IPS-NIHi11 (cell line): ENCODE results near the gene EPAS1.

Experiments
- DNase-seq: peaks from one replicate; pipeline ENCODE4 v3.0.0; 2012; ENCODE audit warnings: mixed read lengths, low spot score

The EPAS1 gene

DNA sequence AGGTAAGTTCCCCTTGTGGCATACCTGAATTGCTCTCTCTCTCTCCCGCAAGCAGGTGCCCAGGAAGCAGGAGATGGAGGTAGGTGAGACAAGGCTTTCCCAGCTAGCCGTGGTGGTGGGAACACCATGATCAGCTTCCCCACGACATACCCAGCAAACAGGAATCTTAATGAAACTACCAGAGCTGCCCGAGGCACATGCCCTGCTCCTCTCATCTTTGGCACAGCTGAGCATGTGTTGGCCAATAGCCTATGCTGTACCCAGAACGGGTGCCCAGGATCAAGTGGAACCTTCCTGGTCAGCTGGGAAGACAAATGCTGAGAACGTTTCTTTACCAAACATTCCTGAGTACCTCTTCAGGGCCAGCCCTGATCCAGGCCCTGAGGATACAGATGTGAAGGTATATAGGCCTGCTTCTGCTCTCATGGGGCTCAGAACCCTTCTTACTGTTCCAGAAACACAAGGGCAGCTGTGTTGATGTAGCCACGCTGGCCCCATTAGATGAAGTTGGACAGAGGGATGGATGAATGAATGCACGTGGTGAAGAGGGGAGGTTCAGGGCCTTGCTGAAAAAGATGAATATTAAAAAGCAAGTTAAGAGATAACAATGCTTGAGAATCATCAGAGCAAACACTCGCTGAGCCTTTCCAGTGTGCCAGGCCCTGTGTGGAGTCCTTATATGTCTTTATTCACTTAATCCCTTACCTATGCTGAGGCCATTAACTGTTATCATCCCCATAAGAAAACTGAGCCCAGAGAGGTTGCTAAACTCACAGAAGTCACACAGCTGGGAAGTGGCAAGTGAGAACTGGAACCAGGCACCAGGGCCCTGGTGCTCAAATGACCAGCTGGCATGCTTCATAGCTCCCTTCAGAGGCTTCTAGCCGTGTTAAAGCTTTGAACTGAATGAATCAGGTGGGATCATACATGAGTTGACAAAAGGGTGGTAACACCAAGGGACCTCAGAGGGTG is 113.4 kb downstream of the EPAS1 start:
- no peak for DNase-seq

DNA sequence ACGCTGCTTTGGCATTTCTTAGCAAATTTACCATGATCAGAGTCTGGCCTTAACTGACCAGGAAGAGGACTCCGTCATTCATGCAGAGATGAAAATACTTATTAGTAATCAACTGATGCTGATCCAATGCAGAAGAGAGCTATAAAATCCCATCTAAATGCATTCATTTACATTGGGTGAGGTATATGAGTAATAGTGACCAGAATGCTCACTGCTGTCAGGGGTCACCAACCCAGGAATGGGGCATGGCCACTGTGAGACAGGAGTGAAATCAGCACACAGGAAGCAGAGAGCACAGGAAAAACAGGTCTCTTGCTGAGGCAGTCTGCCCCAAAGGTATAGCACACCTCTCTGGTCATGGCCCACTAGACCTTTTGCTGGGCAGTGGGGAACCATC is 114.0 kb downstream of the EPAS1 start:
- no peak for DNase-seq

DNA sequence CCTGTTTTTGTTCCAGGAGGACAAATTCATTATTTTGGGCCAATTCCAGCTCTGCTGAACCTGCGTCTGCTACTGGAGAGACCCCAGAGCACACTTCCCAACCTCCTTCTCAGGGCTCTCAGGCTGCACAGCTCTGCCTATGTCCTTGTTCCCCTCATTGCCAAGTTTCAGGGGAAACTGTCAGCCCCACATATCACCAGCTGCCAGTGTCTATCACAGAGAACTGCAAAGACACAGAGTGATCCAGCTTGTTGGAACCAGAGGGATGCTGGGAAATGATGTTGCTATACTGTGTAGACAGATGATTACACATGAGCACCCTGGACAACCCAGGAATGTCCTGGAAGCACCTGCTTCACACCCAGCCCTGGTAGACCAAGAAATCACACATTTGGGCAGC is 114.8 kb downstream of the EPAS1 start:
- DNase-seq = no peak

DNA sequence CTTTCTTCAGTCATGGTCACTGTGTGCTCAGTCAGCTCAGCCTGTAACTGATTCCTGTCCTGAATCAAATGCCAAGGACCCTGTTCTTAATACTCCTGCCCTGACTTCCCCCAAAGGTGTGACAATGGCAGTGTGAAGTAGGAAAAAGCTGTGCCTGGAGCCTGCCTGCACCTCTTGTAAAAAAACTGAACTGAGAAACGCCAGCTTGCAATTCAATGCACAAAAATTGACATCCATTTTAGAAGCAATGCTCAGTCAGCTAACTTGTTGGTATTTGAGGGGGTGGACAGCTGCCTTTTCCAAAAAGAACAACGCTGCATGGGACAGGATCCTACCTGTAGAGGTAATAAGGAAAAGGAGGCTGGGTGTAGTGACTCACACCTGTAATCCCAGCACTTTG is 115.9 kb downstream of the EPAS1 start:
- DNase-seq = no peak

DNA sequence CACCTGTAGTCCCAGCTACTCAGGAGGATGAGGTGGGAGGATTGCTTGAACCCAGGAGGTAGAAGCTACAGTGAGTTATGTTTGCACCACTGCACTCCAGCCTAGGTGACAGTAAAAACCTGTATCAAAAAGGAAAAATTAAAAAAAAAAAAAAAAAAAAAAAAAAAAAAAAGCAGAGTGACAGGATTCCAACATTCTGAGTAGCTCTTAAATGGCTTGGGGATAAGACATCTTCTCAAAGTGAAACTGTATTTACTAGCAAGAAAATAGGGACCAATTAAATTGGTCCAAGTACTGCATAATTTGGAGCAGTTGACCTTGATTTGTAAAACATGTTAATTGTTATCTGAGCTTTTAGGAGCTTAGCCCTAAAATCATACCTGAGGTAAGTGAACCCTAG is 116.4 kb downstream of the EPAS1 start:
- no peak for DNase-seq

GRCh38 chr2:46414701-46415100 is 117.5 kb downstream of the EPAS1 start:
- no peak for DNase-seq

DNA sequence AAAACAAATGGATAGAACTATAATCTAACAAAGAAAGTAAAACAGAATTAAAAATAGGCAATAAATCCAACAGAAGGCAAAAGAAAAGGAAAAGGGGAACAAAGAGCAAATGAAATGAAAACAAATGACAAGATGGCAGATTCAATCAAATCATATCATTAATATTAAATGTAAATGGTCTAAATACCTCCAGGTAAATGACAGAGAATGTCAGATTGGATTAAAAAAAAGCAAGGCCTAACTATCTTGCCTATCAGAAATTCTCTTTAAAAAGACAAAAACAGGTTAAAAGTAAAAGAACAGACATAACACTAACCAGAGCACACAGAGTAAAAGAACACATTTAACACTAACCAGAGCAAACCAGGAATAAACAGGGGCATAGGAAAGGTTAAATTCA is 119.1 kb downstream of the EPAS1 start:
- no peak for DNase-seq

DNA sequence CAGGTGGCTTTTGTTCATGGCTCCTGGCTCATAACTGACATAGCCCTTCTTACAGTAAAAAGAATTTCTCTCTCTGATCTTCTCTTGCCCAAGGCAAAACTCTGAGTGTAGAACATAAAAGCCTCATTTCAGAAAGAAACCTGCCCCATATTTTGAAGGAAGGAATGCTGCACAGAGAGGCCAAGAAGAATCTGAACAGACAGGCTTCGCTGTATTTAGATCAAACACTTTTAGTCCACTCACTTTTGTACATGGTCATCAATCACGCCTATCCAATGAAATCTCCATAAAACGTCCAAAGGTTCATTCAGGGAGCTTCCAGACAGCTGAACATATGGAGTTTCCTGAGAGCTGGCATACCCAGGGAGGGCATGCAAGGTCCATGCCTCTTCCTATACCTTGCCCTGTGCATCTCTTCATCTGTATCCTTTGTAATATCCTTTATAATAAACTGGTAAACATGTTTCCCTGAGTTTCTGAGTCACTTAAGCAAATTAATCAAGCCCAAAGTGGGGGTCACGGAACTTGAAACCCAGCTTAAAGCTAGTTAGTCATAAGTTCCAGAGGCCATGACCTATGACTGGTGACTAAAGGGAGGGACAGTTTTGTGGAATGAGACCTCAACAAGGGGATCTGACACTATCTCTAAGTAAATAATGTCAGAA is 119.7 kb downstream of the EPAS1 start:
- DNase-seq = no peak

- DNase-seq = no peak
Observed at GRCh38 chr2:46420945-46421344, 123.7 kb downstream of the EPAS1 start.

GRCh38 chr2:46421361-46421760 is 124.2 kb downstream of the EPAS1 start:
- no peak for DNase-seq

DNA sequence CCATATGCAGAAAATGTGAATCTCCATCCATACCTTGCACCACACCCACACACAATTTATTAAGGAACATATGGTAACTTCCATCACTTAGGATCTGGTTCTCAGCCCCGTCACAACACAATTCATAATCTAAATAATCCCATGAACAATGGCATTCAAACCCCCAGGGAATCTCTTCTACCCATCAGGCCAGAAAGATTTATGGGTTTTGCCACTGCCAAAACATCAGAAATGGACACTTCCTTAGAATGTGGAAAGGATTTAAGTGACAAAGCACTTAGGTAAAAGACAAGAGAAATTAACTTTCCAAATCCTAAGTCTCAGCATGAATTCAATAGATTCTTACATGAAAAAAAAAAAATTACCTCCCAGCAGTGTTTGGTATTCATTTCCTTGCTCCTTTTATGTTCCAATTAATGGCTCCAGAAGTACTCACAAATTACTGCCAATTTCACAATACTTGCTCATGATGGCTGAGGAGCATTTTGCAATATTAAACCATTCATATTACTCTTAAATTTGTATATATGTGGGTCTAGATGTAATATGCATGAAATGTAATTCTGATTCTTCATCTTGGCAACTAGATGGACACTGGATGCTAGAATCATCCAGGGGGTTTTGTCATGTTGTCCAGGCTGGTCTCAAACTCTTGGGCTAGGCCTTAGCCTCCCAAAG is 125.6 kb downstream of the EPAS1 start:
- DNase-seq = no peak

GRCh38 chr2:46424937-46425336 is 127.7 kb downstream of the EPAS1 start:
- DNase-seq = no peak

DNA sequence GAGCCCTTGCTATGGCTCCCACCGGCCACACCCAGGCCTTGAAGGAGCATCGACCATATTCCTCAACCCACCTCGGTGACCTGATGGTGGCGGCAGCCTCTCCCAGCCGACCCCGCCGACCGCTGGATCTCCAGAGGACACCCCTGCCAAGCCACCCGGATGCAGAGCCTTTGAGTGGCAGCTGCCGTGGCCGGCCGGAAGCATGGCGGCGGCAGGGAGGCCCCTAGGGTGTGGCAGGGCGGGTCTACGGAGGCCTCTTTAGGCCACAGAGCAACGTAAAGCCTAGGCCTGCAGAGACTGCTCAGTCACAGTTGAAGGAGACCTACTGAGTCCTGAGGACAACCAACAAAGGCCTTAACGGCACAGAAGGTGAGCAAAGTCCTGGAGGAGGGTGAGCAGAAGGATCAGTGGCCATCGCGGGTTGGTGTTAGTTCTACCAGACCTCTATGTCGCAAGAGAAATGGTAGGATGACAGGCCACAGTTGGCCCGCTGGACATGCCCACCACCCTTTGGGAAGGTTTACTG is 131.8 kb downstream of the EPAS1 start:
- no peak for DNase-seq

- DNase-seq = no peak
Observed at GRCh38 chr2:46430413-46430812, 133.2 kb downstream of the EPAS1 start.

GRCh38 chr2:46430992-46431391 is 133.8 kb downstream of the EPAS1 start:
- no peak for DNase-seq

- no peak for DNase-seq
Observed at GRCh38 chr2:46431481-46432235, 134.5 kb downstream of the EPAS1 start.

GRCh38 chr2:46434851-46435273 is 137.7 kb downstream of the EPAS1 start:
- peak; percentile 27 for DNase-seq

GRCh38 chr2:46435353-46435752 is 138.1 kb downstream of the EPAS1 start:
- DNase-seq = no peak

DNA sequence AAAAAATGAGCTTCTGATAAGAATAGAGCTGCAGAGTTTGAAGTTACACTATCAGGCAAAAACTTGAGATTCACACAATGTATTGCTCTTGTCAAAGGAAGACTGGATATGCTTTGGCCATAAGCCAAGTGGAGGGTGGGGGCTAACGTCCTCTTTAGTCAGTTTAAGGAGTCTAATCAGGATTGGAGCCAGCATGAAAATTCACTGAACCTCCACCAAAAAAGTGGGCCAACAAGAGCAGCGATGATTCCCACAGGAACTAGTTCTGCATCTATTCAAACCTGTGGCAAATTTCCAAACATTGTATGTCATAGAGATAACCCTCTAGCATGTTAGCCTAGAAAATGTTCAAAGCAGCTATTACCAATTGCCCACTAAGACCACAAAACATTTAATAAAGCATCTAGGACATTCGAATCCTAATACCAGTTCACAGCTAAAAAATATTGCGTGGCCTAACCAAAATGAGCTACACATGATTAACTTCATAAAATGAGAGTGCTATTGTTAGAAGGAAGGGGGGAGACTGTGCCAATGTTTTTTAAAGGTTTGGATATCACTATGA is 138.7 kb downstream of the EPAS1 start:
- DNase-seq = no peak
